Breast epithelium (tissue), 3 donors: ENCODE results near the gene URGCP.

Experiments
- POLR2A ChIP-seq: fragments of 450-650 bp; IDR thresholded peaks from one replicate; pipeline ENCODE4 v1.6.1; 2016; ENCODE audit warnings: antibody characterized with exemption, mild to moderate bottlenecking, moderate library complexity
- TF ChIP-seq, protein P1 (sequence below), 3 donors: fragments of 450-650 bp; IDR thresholded peaks; one replicate each; pipeline ENCODE4 v1.5.1; 2016 to 2017; ENCODE audit warnings: antibody characterized with exemption in 3 of 3, mild to moderate bottlenecking in 3 of 3, moderate library complexity in 3 of 3

- TF ChIP-seq, protein P1, sequence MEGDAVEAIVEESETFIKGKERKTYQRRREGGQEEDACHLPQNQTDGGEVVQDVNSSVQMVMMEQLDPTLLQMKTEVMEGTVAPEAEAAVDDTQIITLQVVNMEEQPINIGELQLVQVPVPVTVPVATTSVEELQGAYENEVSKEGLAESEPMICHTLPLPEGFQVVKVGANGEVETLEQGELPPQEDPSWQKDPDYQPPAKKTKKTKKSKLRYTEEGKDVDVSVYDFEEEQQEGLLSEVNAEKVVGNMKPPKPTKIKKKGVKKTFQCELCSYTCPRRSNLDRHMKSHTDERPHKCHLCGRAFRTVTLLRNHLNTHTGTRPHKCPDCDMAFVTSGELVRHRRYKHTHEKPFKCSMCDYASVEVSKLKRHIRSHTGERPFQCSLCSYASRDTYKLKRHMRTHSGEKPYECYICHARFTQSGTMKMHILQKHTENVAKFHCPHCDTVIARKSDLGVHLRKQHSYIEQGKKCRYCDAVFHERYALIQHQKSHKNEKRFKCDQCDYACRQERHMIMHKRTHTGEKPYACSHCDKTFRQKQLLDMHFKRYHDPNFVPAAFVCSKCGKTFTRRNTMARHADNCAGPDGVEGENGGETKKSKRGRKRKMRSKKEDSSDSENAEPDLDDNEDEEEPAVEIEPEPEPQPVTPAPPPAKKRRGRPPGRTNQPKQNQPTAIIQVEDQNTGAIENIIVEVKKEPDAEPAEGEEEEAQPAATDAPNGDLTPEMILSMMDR (IDR thresholded peaks at IDR 0.05): no peak
- TF ChIP-seq POLR2A: no peak
These were observed 63.1 kb downstream of the URGCP start for GRCh38 chr7:43843296-43843695.
